Glutamatergic neuron (in vitro differentiated cells): Measurements from ENCODE around the gene PTPRH. TPM values are rescaled to one million over a fixed set of nuclear protein-coding genes. Genes with fewer than 3 reads are reported as not detected.

ENCODE experiments used
- DNase-seq: peaks from one replicate; pipeline ENCODE4 v3.0.0; 2022
- H3K27ac Mint-ChIP-seq: one replicate; pipeline ENCODE4 v1.8.0; 2020; ENCODE audit warnings: mild to moderate bottlenecking, mixed read lengths, inconsistent platforms; ENCODE audit not compliant: unreplicated experiment
- H3K27me3 Mint-ChIP-seq: one replicate; pipeline ENCODE4 v1.8.0; 2020; ENCODE audit warnings: mild to moderate bottlenecking, moderate library complexity, mixed read lengths, inconsistent platforms; ENCODE audit not compliant: unreplicated experiment
- H3K36me3 Mint-ChIP-seq: one replicate; pipeline ENCODE4 v1.8.0; 2020; ENCODE audit warnings: mild to moderate bottlenecking, mixed read lengths, inconsistent platforms; ENCODE audit not compliant: unreplicated experiment
- H3K4me1 Mint-ChIP-seq: one replicate; pipeline ENCODE4 v1.8.0; 2020; ENCODE audit warnings: mild to moderate bottlenecking, low read depth, mixed read lengths, inconsistent platforms; ENCODE audit not compliant: unreplicated experiment
- H3K4me3 Mint-ChIP-seq: one replicate; pipeline ENCODE4 v1.8.0; 2020; ENCODE audit warnings: mild to moderate bottlenecking, mixed read lengths, inconsistent platforms; ENCODE audit not compliant: unreplicated experiment
- H3K9me3 Mint-ChIP-seq: one replicate; pipeline ENCODE4 v1.8.0; 2020; ENCODE audit warnings: mild to moderate bottlenecking, moderate library complexity, mixed read lengths, inconsistent platforms; ENCODE audit not compliant: unreplicated experiment
- CTCF ChIP-seq: fragments of 200-600 bp; sonication (generic); IDR thresholded peaks from one replicate; pipeline ENCODE4 v1.5.0; 2021; ENCODE audit not compliant: partially characterized antibody, unreplicated experiment
- total RNA-seq: library from RNA; stranded (reverse); fragmentation: NEBNext Ultra II Directional; extraction: Animal tissue kit (Norgen Biotek cat#: 25700); gene quantifications from one replicate; pipeline ENCODE4 v1.2.1, GENCODE V29; 2021; ENCODE audit not compliant: unreplicated experiment

Gene PTPRH
- total RNA-seq, 1 donor from 2014 or later, result 7.4 TPM

GRCh38 chr19:55230329-55230728, 21.0 kb upstream of the PTPRH start:
- H3K36me3 Mint-ChIP-seq, result no peaks in the 10 kb centered on the region
- no peak for DNase-seq
- no peak overlapping the region for H3K27ac Mint-ChIP-seq
- peaks cover 14% of the 10 kb centered on the region for H3K27me3 Mint-ChIP-seq
- no peak for TF ChIP-seq CTCF
- H3K4me1 Mint-ChIP-seq, result peaks cover 4% of the 10 kb centered on the region
- H3K9me3 Mint-ChIP-seq, result peaks cover 6% of the 10 kb centered on the region
- H3K4me3 Mint-ChIP-seq, result no peak overlapping the region

- no peak for DNase-seq
- H3K27me3 Mint-ChIP-seq, result peaks cover 13% of the 10 kb centered on the region
- peaks cover 4% of the 10 kb centered on the region for H3K4me1 Mint-ChIP-seq
- H3K27ac Mint-ChIP-seq, result no peak overlapping the region
- no peak overlapping the region for H3K4me3 Mint-ChIP-seq
- no peaks in the 10 kb centered on the region for H3K36me3 Mint-ChIP-seq
- H3K9me3 Mint-ChIP-seq, result peaks cover 6% of the 10 kb centered on the region
- TF ChIP-seq CTCF, result no peak
Observed at GRCh38 chr19:55229789-55230182, 20.5 kb upstream of the PTPRH start.

GRCh38 chr19:55229145-55229788, 20.0 kb upstream of the PTPRH start:
- Mint-ChIP-seq H3K9me3 (peaks cover 6% of the 10 kb centered on the region), H3K27ac (no peak overlapping the region), H3K4me3 (no peak overlapping the region), H3K4me1 (peaks cover 4% of the 10 kb centered on the region), H3K36me3 (no peaks in the 10 kb centered on the region), H3K27me3 (peaks cover 13% of the 10 kb centered on the region)
- no peak for DNase-seq
- TF ChIP-seq CTCF, result no peak

- no peak for DNase-seq
- peaks cover 12% of the 10 kb centered on the region for H3K27me3 Mint-ChIP-seq
- no peak for TF ChIP-seq CTCF
- H3K27ac Mint-ChIP-seq, result no peak within 1 kb of the TSS
- no peaks in the 10 kb centered on the region for H3K36me3 Mint-ChIP-seq
- peaks cover 6% of the 10 kb centered on the region for H3K9me3 Mint-ChIP-seq
- no peak within 1 kb of the TSS for H3K4me3 Mint-ChIP-seq
- H3K4me1 Mint-ChIP-seq, result peaks cover 4% of the 10 kb centered on the region
Observed at GRCh38 chr19:55228403-55229031, 19.2 kb upstream of the PTPRH start, which contains the start of gene TMEM86B. TSS of gene TMEM86B (minus strand) at chr19:55228763. CDS start at chr19:55228741, 22 bp downstream.

- no peaks in the 10 kb centered on the region for H3K36me3 Mint-ChIP-seq
- no peak overlapping the region for H3K27ac Mint-ChIP-seq
- no peak for DNase-seq
- H3K9me3 Mint-ChIP-seq, result peaks cover 6% of the 10 kb centered on the region
- TF ChIP-seq CTCF, result no peak
- H3K4me1 Mint-ChIP-seq, result peaks cover 4% of the 10 kb centered on the region
- H3K27me3 Mint-ChIP-seq, result peaks cover 12% of the 10 kb centered on the region
- no peak overlapping the region for H3K4me3 Mint-ChIP-seq
Observed at GRCh38 chr19:55228015-55228391, 18.7 kb upstream of the PTPRH start.
